Testis (tissue), 3 donors: ENCODE results near the gene BCR. TPM values are rescaled to one million over a fixed set of nuclear protein-coding genes. Genes with fewer than 3 reads are reported as not detected.

Experiments
- DNase-seq: peaks from one replicate; pipeline ENCODE4 v3.0.0-alpha.2; 2019
- H3K27ac ChIP-seq, 2 donors: fragments of 200-600 bp; sonication (generic); one replicate each; pipeline ENCODE4 v1.5.1; 2019
- H3K27me3 ChIP-seq: fragments of 200-600 bp; sonication (generic); one replicate; pipeline ENCODE4 v1.5.1; 2019
- H3K36me3 ChIP-seq: fragments of 200-600 bp; sonication (generic); one replicate; pipeline ENCODE4 v1.5.1; 2017; ENCODE audit warnings: low read depth; ENCODE audit errors: missing control alignments
- H3K4me1 ChIP-seq: fragments of 200-600 bp; sonication (generic); one replicate; pipeline ENCODE4 v1.5.1; 2019
- H3K4me3 ChIP-seq, 2 donors: fragments of 200-600 bp; sonication (generic); one replicate each; pipeline ENCODE4 v1.5.1; 2017 to 2019
- H3K9me3 ChIP-seq: fragments of 200-600 bp; sonication (generic); one replicate; pipeline ENCODE4 v1.5.1; 2017
- CTCF ChIP-seq, 3 experiments: fragments of 450-650 bp in 2 of 3; fragments of 200-600 bp in 1 of 3; sonication (generic) in 1 of 3; IDR thresholded peaks; one replicate each; pipeline ENCODE4 v1.5.1; 2016 to 2019; ENCODE audit warnings: antibody characterized with exemption in 3 of 3, mild to moderate bottlenecking in 2 of 3, moderate library complexity in 1 of 3
- POLR2A ChIP-seq: fragments of 450-650 bp; IDR thresholded peaks from one replicate; pipeline ENCODE4 v1.6.1; 2017; ENCODE audit warnings: antibody characterized with exemption, mild to moderate bottlenecking, moderate library complexity
- WGBS, 2 donors: methylation state at CpG; one replicate each; pipeline ENCODE4 v1.1.5; 2018; 5-methylcytosine and 5-hydroxymethylcytosine counted together
- intact Hi-C: fragments of 100-400 bp; cut with DNase I; formaldehyde crosslinking; loops from one replicate; pipeline ENCODE4 v1.15.1; 2023; ENCODE audit warnings: low total_unique reads
- polyA plus RNA-seq: library from polyadenylated mRNA; stranded (reverse); fragments of 350-450 nt; fragmentation: Illumina TruSeq; extraction: RNeasy Lipid Tissue Mini Kit (QIAGEN cat#74804); gene quantifications from one replicate; pipeline ENCODE4 v1.2.3, GENCODE V29; 2014; ENCODE audit warnings: low read depth, low replicate concordance; ENCODE audit not compliant: insufficient read depth
- total RNA-seq, 2 donors: library from RNA; depleted of rRNA; stranded (reverse); fragments of >200 nt; gene quantifications; one replicate each; pipeline ENCODE4 v1.2.3, GENCODE V29; 2016

Gene BCR
- total and polyA plus RNA-seq, 3 donors from 2014 or later, result 52.5 to 108 (median 105) TPM

- 66 to 90% methylated on average over 5 of the region's 5 CpGs for WGBS, 2 donors
- Histone ChIP-seq H3K27me3 (no peaks in the 10 kb centered on the region), H3K27ac (no peak overlapping the region), H3K9me3 (no peaks in the 10 kb centered on the region), H3K36me3 (no peaks in the 10 kb centered on the region), H3K4me3 (no peak overlapping the region), H3K4me1 (peaks cover 35% of the 10 kb centered on the region)
- intact Hi-C loops, result no loop called here
- no peak for DNase-seq
- no peak for TF ChIP-seq POLR2A
- no peak for TF ChIP-seq CTCF (IDR thresholded peaks at IDR 0.05)
Observed at GRCh38 chr22:23184764-23185113, 4.4 kb downstream of the BCR start.

GRCh38 chr22:23187211-23187610, 6.9 kb downstream of the BCR start:
- Histone ChIP-seq H3K27me3 (no peaks in the 10 kb centered on the region), H3K4me1 (peaks cover 27% of the 10 kb centered on the region), H3K36me3 (no peaks in the 10 kb centered on the region), H3K27ac (no peak overlapping the region), H3K9me3 (no peaks in the 10 kb centered on the region), H3K4me3 (no peak overlapping the region)
- WGBS, 2 donors, result 49 to 56% methylated on average over 4 of the region's 4 CpGs
- TF ChIP-seq CTCF (IDR thresholded peaks at IDR 0.05) (no peak), POLR2A (no peak)
- intact Hi-C loops, result no loop called here
- DNase-seq, result no peak

GRCh38 chr22:23187871-23188700, 7.8 kb downstream of the BCR start:
- intact Hi-C loops, result no loop called here
- no peak overlapping the region for H3K27ac ChIP-seq
- H3K9me3 ChIP-seq, result no peaks in the 10 kb centered on the region
- no peak overlapping the region for H3K4me3 ChIP-seq
- TF ChIP-seq POLR2A, result no peak
- no peak for DNase-seq
- no peaks in the 10 kb centered on the region for H3K36me3 ChIP-seq
- H3K4me1 ChIP-seq, result peaks cover 21% of the 10 kb centered on the region
- WGBS, 2 donors, result 59 to 73% methylated on average over 7 of the region's 7 CpGs
- H3K27me3 ChIP-seq, result no peaks in the 10 kb centered on the region

GRCh38 chr22:23190526-23190925, 10.2 kb downstream of the BCR start:
- intact Hi-C loops, result no loop called here
- H3K4me1 ChIP-seq, result peaks cover 8% of the 10 kb centered on the region
- no peak overlapping the region for H3K4me3 ChIP-seq
- TF ChIP-seq CTCF (IDR thresholded peaks at IDR 0.05) (no peak), POLR2A (no peak)
- no peak for DNase-seq
- H3K27me3 ChIP-seq, result no peaks in the 10 kb centered on the region
- H3K27ac ChIP-seq, result no peak overlapping the region
- H3K36me3 ChIP-seq, result no peaks in the 10 kb centered on the region
- WGBS, 2 donors, result 85 to 91% methylated on average over 9 of the region's 9 CpGs
- H3K9me3 ChIP-seq, result no peaks in the 10 kb centered on the region

- no peak overlapping the region for H3K27ac ChIP-seq
- H3K4me1 ChIP-seq, result peaks cover 5% of the 10 kb centered on the region
- H3K4me3 ChIP-seq, result no peak overlapping the region
- 65 to 81% methylated on average over 5 of the region's 5 CpGs for WGBS, 2 donors
- no peak for TF ChIP-seq POLR2A
- no peaks in the 10 kb centered on the region for H3K36me3 ChIP-seq
- no peaks in the 10 kb centered on the region for H3K27me3 ChIP-seq
- intact Hi-C loops, result no loop called here
- no peaks in the 10 kb centered on the region for H3K9me3 ChIP-seq
- DNase-seq, result no peak
Observed at GRCh38 chr22:23192133-23192532, 11.8 kb downstream of the BCR start.

- H3K4me1 ChIP-seq, result peaks cover 5% of the 10 kb centered on the region
- no peak overlapping the region for H3K4me3 ChIP-seq
- H3K27ac ChIP-seq, result no peak overlapping the region
- no peaks in the 10 kb centered on the region for H3K36me3 ChIP-seq
- H3K9me3 ChIP-seq, result no peaks in the 10 kb centered on the region
- no peak for DNase-seq
- no peaks in the 10 kb centered on the region for H3K27me3 ChIP-seq
- WGBS, 2 donors, result 84 to 88% methylated on average over 4 of the region's 4 CpGs
- no peak for TF ChIP-seq POLR2A
- no peak for TF ChIP-seq CTCF (IDR thresholded peaks at IDR 0.05)
- intact Hi-C loops, result no loop called here
Observed at GRCh38 chr22:23192558-23192957, 12.2 kb downstream of the BCR start.
